ENCODE measurements around the gene TTC39C. TPM values are rescaled to one million over a fixed set of nuclear protein-coding genes. Genes with fewer than 3 reads are reported as not detected.
"Not testable (repeated sequence)": the region's sequence is repeated elsewhere in the genome, so short reads cannot be mapped to it uniquely, and the experiment has no call there.

TTC39C gene
- polyA plus RNA-seq, 3 donors, result 4.3 to 29.5 (median 8.3) TPM

DNA sequence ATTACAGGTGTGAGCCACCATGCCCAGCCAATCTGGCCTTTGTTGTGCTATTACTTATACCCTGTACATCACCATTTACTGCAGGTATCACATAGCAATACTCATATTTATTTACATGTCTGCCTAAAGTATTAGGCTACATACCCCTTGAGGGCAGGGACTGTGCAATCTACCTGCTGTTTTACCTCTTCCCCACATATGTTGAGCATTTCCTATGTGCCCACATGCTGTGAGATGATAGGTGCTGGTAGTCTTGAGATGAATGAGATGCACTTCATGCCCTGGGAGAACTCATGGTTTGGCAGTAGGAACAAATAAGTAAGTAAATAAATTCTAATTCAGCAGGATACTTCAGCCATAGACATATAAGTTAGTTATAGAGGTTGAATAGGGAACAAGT is 59.2 kb downstream of the TTC39C start:
- peaks cover 4% of the 10 kb centered on the region for H3K79me2 ChIP-seq (ENCODE audit: insufficient read depth, low read length)
- no peaks in the 10 kb centered on the region for H4K20me1 ChIP-seq (ENCODE audit: insufficient read depth, low read length)
- TF ChIP-seq, protein P1, sequence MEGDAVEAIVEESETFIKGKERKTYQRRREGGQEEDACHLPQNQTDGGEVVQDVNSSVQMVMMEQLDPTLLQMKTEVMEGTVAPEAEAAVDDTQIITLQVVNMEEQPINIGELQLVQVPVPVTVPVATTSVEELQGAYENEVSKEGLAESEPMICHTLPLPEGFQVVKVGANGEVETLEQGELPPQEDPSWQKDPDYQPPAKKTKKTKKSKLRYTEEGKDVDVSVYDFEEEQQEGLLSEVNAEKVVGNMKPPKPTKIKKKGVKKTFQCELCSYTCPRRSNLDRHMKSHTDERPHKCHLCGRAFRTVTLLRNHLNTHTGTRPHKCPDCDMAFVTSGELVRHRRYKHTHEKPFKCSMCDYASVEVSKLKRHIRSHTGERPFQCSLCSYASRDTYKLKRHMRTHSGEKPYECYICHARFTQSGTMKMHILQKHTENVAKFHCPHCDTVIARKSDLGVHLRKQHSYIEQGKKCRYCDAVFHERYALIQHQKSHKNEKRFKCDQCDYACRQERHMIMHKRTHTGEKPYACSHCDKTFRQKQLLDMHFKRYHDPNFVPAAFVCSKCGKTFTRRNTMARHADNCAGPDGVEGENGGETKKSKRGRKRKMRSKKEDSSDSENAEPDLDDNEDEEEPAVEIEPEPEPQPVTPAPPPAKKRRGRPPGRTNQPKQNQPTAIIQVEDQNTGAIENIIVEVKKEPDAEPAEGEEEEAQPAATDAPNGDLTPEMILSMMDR (IDR thresholded peaks at IDR 0.05), result no peak
- H3K4me3 Mint-ChIP-seq, result no peak overlapping the region
- no peak for DNase-seq
- no peak overlapping the region for H3K4me2 ChIP-seq (replicated peaks; ENCODE audit: extremely low read depth, low read length, poor library complexity, severe bottlenecking)
- no peaks in the 10 kb centered on the region for H3K4me1 Mint-ChIP-seq
- intact Hi-C loops (cut with micrococcal nuclease), result no loop called here
- peaks cover 31 to 70% of the 10 kb centered on the region in 2 donors for H3K36me3 ChIP-seq (replicated peaks in 1 of 2; ENCODE audit: control insufficient read depth in 1 of 2, insufficient read depth in 2 of 2, low read length in 2 of 2)
- H3K36me3 Mint-ChIP-seq, result peaks cover 58 to 60% of the 10 kb centered on the region in 2 donors
- H3K27me3 Mint-ChIP-seq (ENCODE audit: low read depth in 3 of 3), result peaks cover 0 to 2% (median 0%) of the 10 kb centered on the region in 3 donors
- H3K27me3 ChIP-seq (ENCODE audit: control insufficient read depth in 2 of 2, insufficient read depth in 2 of 2, low read length in 2 of 2), result no peaks in the 10 kb centered on the region
- H2AFZ ChIP-seq (ENCODE audit: insufficient read depth, low read depth, low read length, poor library complexity, severe bottlenecking), result no peak overlapping the region
- no peak overlapping the region for H3K27ac Mint-ChIP-seq
- H3K4me3 ChIP-seq (replicated peaks in 1 of 3; ENCODE audit: low read depth in 2 of 3, low read length in 3 of 3), result no peak overlapping the region
- H3K27ac ChIP-seq (ENCODE audit: low read depth in 1 of 2, low read length in 2 of 2), result no peak overlapping the region
- H3K9me3 Mint-ChIP-seq, result no peaks in the 10 kb centered on the region
- no peaks in the 10 kb centered on the region for H3K4me1 ChIP-seq (ENCODE audit: control insufficient read depth in 1 of 2, insufficient read depth in 2 of 2, low read length in 2 of 2)
- H3K9ac ChIP-seq (ENCODE audit: insufficient read depth, low read length, poor library complexity, severe bottlenecking), result no peak overlapping the region
- no peaks in the 10 kb centered on the region for H3K9me3 ChIP-seq (replicated peaks in 1 of 2; ENCODE audit: control insufficient read depth in 1 of 2, insufficient read depth in 1 of 2, low read length in 2 of 2)

DNA sequence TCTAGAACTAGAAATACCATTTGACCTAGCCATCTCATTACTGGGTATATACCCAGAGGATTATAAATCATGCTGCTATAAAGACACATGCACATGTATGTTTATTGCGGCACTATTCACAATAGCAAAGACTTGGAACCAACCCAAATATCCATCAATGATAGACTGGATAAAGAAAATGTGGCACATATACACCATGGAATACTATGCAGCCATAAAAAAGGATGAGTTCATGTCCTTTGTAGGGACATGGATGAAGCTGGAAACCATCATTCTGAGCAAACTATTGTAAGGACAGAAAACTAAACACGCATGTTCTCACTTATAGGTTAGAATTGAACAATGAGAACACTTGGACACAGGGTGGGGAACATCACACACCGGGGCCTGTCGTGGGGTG is 60.2 kb downstream of the TTC39C start:
- H3K4me2 ChIP-seq (replicated peaks; ENCODE audit: extremely low read depth, low read length, poor library complexity, severe bottlenecking); H4K20me1 ChIP-seq (ENCODE audit: insufficient read depth, low read length); intact Hi-C loops (cut with micrococcal nuclease); H3K79me2 ChIP-seq (ENCODE audit: insufficient read depth, low read length); DNase-seq; H3K4me1 Mint-ChIP-seq; H3K27ac ChIP-seq (ENCODE audit: low read depth in 1 of 2, low read length in 2 of 2); H3K27ac Mint-ChIP-seq; H3K9me3 ChIP-seq (replicated peaks in 1 of 2; ENCODE audit: control insufficient read depth in 1 of 2, insufficient read depth in 1 of 2, low read length in 2 of 2); H3K27me3 ChIP-seq (ENCODE audit: control insufficient read depth in 2 of 2, insufficient read depth in 2 of 2, low read length in 2 of 2); H3K4me3 ChIP-seq (replicated peaks in 1 of 3; ENCODE audit: low read depth in 2 of 3, low read length in 3 of 3); H3K4me1 ChIP-seq (ENCODE audit: control insufficient read depth in 1 of 2, insufficient read depth in 2 of 2, low read length in 2 of 2); H3K9ac ChIP-seq (ENCODE audit: insufficient read depth, low read length, poor library complexity, severe bottlenecking); H3K4me3 Mint-ChIP-seq; H2AFZ ChIP-seq (ENCODE audit: insufficient read depth, low read depth, low read length, poor library complexity, severe bottlenecking); H3K9me3 Mint-ChIP-seq; H3K27me3 Mint-ChIP-seq (ENCODE audit: low read depth in 3 of 3): not testable (repeated sequence)
- no CpG with 5 or more reads among the region's 4 CpGs for WGBS (ENCODE audit: insufficient coverage)
- peaks cover 30 to 70% of the 10 kb centered on the region in 2 donors for H3K36me3 ChIP-seq (replicated peaks in 1 of 2; ENCODE audit: control insufficient read depth in 1 of 2, insufficient read depth in 2 of 2, low read length in 2 of 2)
- H3K36me3 Mint-ChIP-seq, result peaks cover 55 to 62% of the 10 kb centered on the region in 2 donors

Data from CD14-positive monocyte (primary cell).